ENCODE results near the gene CD180. TPM values are rescaled to one million over a fixed set of nuclear protein-coding genes. Genes with fewer than 3 reads are reported as not detected.

CD180 gene
- total RNA-seq, 4 donors from 2014 or later: 0.10 to 0.56 (median 0.22) TPM; not detected in 1

- Histone ChIP-seq H3K4me1 (no peaks in the 10 kb centered on the region), H3K27ac (no peak overlapping the region), H3K27me3 (no peaks in the 10 kb centered on the region), H3K4me3 (no peak overlapping the region), H3K9me3 (no peaks in the 10 kb centered on the region), H3K36me3 (no peaks in the 10 kb centered on the region)
- ATAC-seq: no peak
- DNase-seq: no peak
- TF ChIP-seq POLR2A (IDR thresholded peaks at IDR 0.05) (no peak), CTCF (IDR thresholded peaks at IDR 0.05 in 4 of 5, conservative IDR thresholded peaks at IDR 0.05 in 1 of 5) (no peak)
- in situ Hi-C loops (cut with MboI; ENCODE audit: low sequenced_read_pairs in 4 of 4): loop anchor here in 1 of 4 donors (25.0 kb wide), 1 partner anchor 877 kb away; no protein-coding TSS in a partner anchor
- intact Hi-C loops (cut with DNase I; ENCODE audit: low total_unique reads): no loop called here
Measured at GRCh38 chr5:67189079-67189354, 7.6 kb downstream of the CD180 start.

GRCh38 chr5:67188274-67189078 is 8.1 kb downstream of the CD180 start:
- Histone ChIP-seq H3K4me3 (no peak overlapping the region), H3K4me1 (no peaks in the 10 kb centered on the region), H3K27me3 (no peaks in the 10 kb centered on the region), H3K9me3 (no peaks in the 10 kb centered on the region), H3K36me3 (no peaks in the 10 kb centered on the region), H3K27ac (no peak overlapping the region)
- TF ChIP-seq POLR2A (IDR thresholded peaks at IDR 0.05): no peak
- no peak for TF ChIP-seq CTCF (IDR thresholded peaks at IDR 0.05 in 4 of 5, conservative IDR thresholded peaks at IDR 0.05 in 1 of 5)
- intact Hi-C loops (cut with DNase I; ENCODE audit: low total_unique reads): no loop called here
- no peak for ATAC-seq
- in situ Hi-C loops (cut with MboI; ENCODE audit: low sequenced_read_pairs in 4 of 4): loop anchor here in 1 of 4 donors (25.0 kb wide), 1 partner anchor 876 kb away; no protein-coding TSS in a partner anchor
- no peak for DNase-seq

- H3K27ac ChIP-seq: no peak overlapping the region
- ATAC-seq: no peak
Measured at GRCh38 chr5:67187006-67187715, 9.4 kb downstream of the CD180 start.

GRCh38 chr5:67183859-67184258 is 12.7 kb downstream of the CD180 start:
- no peaks in the 10 kb centered on the region for H3K9me3 ChIP-seq
- no peak for ATAC-seq
- peaks cover 0 to 3% of the 10 kb centered on the region in 2 donors for H3K4me1 ChIP-seq
- H3K36me3 ChIP-seq: no peaks in the 10 kb centered on the region
- TF ChIP-seq POLR2A (IDR thresholded peaks at IDR 0.05): no peak
- no peak overlapping the region for H3K27ac ChIP-seq
- H3K4me3 ChIP-seq: no peak overlapping the region
- no peaks in the 10 kb centered on the region for H3K27me3 ChIP-seq
- DNase-seq: no peak
- in situ Hi-C loops (cut with MboI; ENCODE audit: low sequenced_read_pairs in 4 of 4): loop anchor here in 1 of 4 donors (25.0 kb wide), 1 partner anchor 872 kb away; no protein-coding TSS in a partner anchor
- intact Hi-C loops (cut with DNase I; ENCODE audit: low total_unique reads): no loop called here

More at GRCh38 chr5:67187006-67187715, 9.4 kb downstream of the CD180 start:
- in situ Hi-C loops (cut with MboI; ENCODE audit: low sequenced_read_pairs in 4 of 4): loop anchor here in 1 of 4 donors (25.0 kb wide), 1 partner anchor 875 kb away; no protein-coding TSS in a partner anchor
- DNase-seq: no peak
- Histone ChIP-seq H3K36me3 (no peaks in the 10 kb centered on the region), H3K4me1 (peaks cover 0 to 3% of the 10 kb centered on the region in 2 donors), H3K4me3 (no peak overlapping the region), H3K9me3 (no peaks in the 10 kb centered on the region), H3K27me3 (no peaks in the 10 kb centered on the region)
- no peak for TF ChIP-seq POLR2A (IDR thresholded peaks at IDR 0.05)
- TF ChIP-seq CTCF (IDR thresholded peaks at IDR 0.05 in 4 of 5, conservative IDR thresholded peaks at IDR 0.05 in 1 of 5): no peak
- intact Hi-C loops (cut with DNase I; ENCODE audit: low total_unique reads): no loop called here

GRCh38 chr5:67182301-67182790 is 14.3 kb downstream of the CD180 start:
- Histone ChIP-seq H3K4me3 (no peak overlapping the region), H3K4me1 (peaks cover 0 to 3% of the 10 kb centered on the region in 2 donors), H3K9me3 (no peaks in the 10 kb centered on the region), H3K36me3 (no peaks in the 10 kb centered on the region), H3K27ac (peak overlapping the region; percentile 34 to 50 (median 43)), H3K27me3 (no peaks in the 10 kb centered on the region)
- in situ Hi-C loops (cut with MboI; ENCODE audit: low sequenced_read_pairs in 4 of 4): loop anchor here in 1 of 4 donors (25.0 kb wide), 1 partner anchor 870 kb away; no protein-coding TSS in a partner anchor
- intact Hi-C loops (cut with DNase I; ENCODE audit: low total_unique reads): no loop called here
- TF ChIP-seq CTCF (IDR thresholded peaks at IDR 0.05 in 4 of 5, conservative IDR thresholded peaks at IDR 0.05 in 1 of 5) (no peak), POLR2A (IDR thresholded peaks at IDR 0.05) (peak; percentile 13 to 15)
- peak; percentile 80 to 83 for ATAC-seq
- peak; percentile 35 to 62 for DNase-seq

Measured in gastrocnemius medialis (tissue), 4 donors.